ENCODE measurements around the gene STAU1.
"Not testable (repeated sequence)": the region's sequence is repeated elsewhere in the genome, so short reads cannot be mapped to it uniquely, and the experiment has no call there.

The STAU1 gene

DNA sequence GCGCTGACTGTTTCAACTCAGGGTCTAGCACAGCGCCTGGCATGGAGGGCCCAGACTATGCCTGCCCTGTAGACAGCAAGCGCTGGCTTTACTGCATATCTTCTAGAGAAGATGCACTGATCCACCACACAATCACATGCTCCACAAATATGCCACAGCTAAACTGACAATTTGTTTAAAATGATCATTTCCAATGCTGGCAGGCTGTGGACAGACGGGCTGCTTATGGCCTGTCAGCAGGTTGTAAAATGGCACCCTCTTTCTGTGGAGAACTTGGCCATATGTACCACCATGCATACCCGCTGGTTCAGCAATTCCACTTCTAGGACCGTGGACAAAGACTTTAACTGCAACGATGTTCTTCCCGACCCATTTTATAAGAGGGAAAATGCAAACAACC lies 40.8 kb downstream of the STAU1 start:
- in situ Hi-C loops (cut with MboI; ENCODE audit: low sequenced_read_pairs, unreplicated experiment), result no loop called here
- DNase-seq (ENCODE audit: low spot score), result no peak
- TF ChIP-seq, protein P1, sequence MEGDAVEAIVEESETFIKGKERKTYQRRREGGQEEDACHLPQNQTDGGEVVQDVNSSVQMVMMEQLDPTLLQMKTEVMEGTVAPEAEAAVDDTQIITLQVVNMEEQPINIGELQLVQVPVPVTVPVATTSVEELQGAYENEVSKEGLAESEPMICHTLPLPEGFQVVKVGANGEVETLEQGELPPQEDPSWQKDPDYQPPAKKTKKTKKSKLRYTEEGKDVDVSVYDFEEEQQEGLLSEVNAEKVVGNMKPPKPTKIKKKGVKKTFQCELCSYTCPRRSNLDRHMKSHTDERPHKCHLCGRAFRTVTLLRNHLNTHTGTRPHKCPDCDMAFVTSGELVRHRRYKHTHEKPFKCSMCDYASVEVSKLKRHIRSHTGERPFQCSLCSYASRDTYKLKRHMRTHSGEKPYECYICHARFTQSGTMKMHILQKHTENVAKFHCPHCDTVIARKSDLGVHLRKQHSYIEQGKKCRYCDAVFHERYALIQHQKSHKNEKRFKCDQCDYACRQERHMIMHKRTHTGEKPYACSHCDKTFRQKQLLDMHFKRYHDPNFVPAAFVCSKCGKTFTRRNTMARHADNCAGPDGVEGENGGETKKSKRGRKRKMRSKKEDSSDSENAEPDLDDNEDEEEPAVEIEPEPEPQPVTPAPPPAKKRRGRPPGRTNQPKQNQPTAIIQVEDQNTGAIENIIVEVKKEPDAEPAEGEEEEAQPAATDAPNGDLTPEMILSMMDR (IDR thresholded peaks at IDR 0.05; ENCODE audit: borderline replicate concordance, control extremely low read depth, extremely low read depth, insufficient read depth, missing control alignments), result no peak

- no peak for DNase-seq (ENCODE audit: low spot score)
- TF ChIP-seq, protein P1 (IDR thresholded peaks at IDR 0.05; ENCODE audit: borderline replicate concordance, control extremely low read depth, extremely low read depth, insufficient read depth, missing control alignments), result no peak
- in situ Hi-C loops (cut with MboI; ENCODE audit: low sequenced_read_pairs, unreplicated experiment), result no loop called here
These were observed 41.5 kb downstream of the STAU1 start for GRCh38 chr20:49146442-49147225.

DNA sequence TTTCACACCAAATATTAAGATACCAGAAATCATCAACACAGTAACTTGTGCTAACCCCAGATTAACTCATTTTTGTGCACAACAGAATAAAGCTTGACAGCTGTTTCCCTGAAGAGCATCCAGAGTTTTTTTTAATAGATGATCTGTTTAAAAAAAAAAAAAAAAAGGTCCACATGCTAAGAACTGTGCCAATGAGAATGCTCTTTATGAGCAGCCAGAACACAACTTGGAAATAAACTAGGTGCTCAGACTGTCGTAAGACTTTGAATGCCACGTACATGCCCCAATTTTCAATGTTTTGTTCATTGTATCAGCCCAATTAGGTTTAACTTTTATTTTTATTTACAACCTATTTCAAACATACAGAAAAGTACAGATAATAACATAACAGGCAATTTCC lies 47.3 kb downstream of the STAU1 start:
- DNase-seq (ENCODE audit: low spot score), result no peak
- TF ChIP-seq, protein P1 (IDR thresholded peaks at IDR 0.05; ENCODE audit: borderline replicate concordance, control extremely low read depth, extremely low read depth, insufficient read depth, missing control alignments), result no peak
- in situ Hi-C loops (cut with MboI; ENCODE audit: low sequenced_read_pairs, unreplicated experiment), result no loop called here

DNA sequence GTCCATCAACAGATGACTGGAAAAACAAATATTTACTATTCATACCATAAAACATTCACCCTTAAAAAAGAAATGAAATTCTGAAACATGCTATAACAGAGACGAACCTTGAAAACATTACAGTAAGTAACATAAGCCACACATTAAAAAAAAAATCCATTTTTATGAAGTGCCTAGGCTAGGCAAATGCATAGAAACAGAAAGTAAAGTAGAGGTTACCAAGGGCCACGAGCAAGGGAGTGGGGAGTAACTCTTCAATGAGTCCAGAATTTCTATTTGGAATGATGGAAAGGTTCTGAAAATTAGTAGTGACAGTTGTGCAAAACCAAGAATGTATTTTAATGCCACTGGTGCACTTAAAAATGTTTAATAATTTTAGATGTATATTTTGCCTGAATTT lies 47.7 kb downstream of the STAU1 start:
- TF ChIP-seq, protein P1 (IDR thresholded peaks at IDR 0.05; ENCODE audit: borderline replicate concordance, control extremely low read depth, extremely low read depth, insufficient read depth, missing control alignments), result no peak
- no peak for DNase-seq (ENCODE audit: low spot score)
- in situ Hi-C loops (cut with MboI; ENCODE audit: low sequenced_read_pairs, unreplicated experiment), result no loop called here

GRCh38 chr20:49138431-49138830 lies 49.7 kb downstream of the STAU1 start:
- TF ChIP-seq, protein P1 (IDR thresholded peaks at IDR 0.05; ENCODE audit: borderline replicate concordance, control extremely low read depth, extremely low read depth, insufficient read depth, missing control alignments), result no peak
- in situ Hi-C loops (cut with MboI; ENCODE audit: low sequenced_read_pairs, unreplicated experiment), result no loop called here
- no peak for DNase-seq (ENCODE audit: low spot score)

DNA sequence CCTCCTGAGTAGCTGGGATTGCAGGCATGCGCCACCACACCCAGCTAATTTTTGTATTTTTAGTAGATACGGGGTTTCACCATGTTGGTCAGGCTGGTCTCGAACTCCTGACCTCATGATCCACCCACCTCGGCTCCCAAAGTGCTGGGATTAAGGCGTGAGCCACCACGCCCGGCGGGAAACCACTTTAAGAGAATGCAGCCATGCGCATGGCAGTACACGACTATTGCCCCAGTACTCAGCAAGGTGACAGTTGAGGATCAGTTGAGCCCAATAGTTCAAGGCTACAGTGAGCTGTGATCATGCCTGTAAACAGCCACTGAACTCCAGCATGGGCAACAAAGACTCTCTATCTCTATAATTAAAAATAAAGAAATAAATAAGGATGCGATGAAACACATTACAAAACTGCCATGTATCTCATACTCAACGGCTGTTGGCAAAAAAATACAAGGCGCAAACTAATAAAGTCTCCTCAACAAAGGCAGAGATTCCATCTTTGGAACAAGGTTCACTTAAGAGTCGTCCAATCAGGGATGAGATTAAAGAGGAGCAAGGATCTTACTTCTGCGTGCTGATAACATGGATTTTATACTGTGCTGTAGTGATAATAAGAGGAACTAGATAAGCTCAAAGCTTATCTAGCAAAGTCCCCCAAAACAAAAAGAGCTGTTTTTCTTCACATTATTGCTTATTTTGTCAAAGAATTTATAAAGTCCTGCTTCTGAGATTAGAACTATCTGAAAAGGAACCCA lies 51.1 kb downstream of the STAU1 start:
- TF ChIP-seq, protein P1 (IDR thresholded peaks at IDR 0.05; ENCODE audit: borderline replicate concordance, control extremely low read depth, extremely low read depth, insufficient read depth, missing control alignments), result no peak
- in situ Hi-C loops (cut with MboI; ENCODE audit: low sequenced_read_pairs, unreplicated experiment), result no loop called here
- DNase-seq (ENCODE audit: low spot score), result no peak

DNA sequence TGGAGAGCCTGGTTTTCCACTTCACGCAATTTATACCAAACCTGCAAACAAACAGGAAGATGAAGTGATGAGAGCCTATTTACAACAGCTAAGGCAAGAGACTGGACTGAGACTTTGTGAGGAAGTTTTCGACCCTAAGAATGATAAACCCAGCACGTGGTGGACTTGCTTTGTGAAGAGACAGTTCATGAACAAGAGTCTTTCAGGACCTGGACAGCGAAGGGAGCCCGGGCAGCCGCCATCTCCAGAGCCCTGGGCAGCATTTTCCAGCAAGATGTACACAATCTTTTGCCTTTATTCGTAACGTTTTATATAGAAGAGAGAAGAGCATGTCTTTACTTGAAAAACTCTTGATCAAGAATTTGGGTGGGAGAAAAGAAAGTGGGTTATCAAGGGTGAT lies 53.3 kb downstream of the STAU1 start:
- in situ Hi-C loops (cut with MboI; ENCODE audit: low sequenced_read_pairs, unreplicated experiment), result loop anchor here (5.0 kb wide), 1 partner anchor 83 kb away; the partner anchor contains the start of gene DDX27
- not testable (repeated sequence) for DNase-seq (ENCODE audit: low spot score)
